ENCODE measurements around the gene FAF1. TPM values are rescaled to one million over a fixed set of nuclear protein-coding genes. Genes with fewer than 3 reads are reported as not detected.

FAF1 gene
- total and polyA plus RNA-seq, 9 donors, result 23.1 to 76.0 (median 57.1) TPM

DNA sequence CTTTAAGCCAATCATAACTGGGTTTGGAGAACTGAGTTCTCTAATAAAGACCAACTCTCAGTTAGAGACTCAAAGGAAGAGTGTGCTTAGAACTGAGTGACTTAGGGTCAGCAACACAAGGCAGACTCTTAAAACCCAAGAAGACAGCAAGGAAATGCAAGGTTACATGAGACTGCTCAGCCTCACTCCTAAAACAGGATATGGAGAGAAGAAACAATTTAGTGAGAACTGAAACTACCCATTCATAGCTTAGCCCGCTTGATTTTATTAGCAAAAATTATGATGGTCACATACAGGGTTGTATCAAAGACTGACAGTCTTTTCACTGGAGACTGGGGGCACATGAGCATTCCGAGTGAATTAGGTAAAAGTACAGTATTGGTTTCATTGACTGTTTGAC is 457.9 kb downstream of the FAF1 start:
- no peak overlapping the region for H3K4me3 ChIP-seq
- TF ChIP-seq, protein P1, sequence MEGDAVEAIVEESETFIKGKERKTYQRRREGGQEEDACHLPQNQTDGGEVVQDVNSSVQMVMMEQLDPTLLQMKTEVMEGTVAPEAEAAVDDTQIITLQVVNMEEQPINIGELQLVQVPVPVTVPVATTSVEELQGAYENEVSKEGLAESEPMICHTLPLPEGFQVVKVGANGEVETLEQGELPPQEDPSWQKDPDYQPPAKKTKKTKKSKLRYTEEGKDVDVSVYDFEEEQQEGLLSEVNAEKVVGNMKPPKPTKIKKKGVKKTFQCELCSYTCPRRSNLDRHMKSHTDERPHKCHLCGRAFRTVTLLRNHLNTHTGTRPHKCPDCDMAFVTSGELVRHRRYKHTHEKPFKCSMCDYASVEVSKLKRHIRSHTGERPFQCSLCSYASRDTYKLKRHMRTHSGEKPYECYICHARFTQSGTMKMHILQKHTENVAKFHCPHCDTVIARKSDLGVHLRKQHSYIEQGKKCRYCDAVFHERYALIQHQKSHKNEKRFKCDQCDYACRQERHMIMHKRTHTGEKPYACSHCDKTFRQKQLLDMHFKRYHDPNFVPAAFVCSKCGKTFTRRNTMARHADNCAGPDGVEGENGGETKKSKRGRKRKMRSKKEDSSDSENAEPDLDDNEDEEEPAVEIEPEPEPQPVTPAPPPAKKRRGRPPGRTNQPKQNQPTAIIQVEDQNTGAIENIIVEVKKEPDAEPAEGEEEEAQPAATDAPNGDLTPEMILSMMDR (IDR thresholded peaks at IDR 0.05), result no peak
- no peak for TF ChIP-seq POLR2A (IDR thresholded peaks at IDR 0.05)
- no peak for TF ChIP-seq EP300 (IDR thresholded peaks at IDR 0.05)
- no peaks in the 10 kb centered on the region for H3K27me3 ChIP-seq
- 94 to 97% (median 97%) methylated on average over 2 of the region's 2 CpGs for WGBS, 3 donors
- H3K27ac ChIP-seq, result no peak overlapping the region
- no peaks in the 10 kb centered on the region for H3K9me3 ChIP-seq
- H3K4me1 ChIP-seq (ENCODE audit: insufficient read depth), result no peaks in the 10 kb centered on the region
- H3K36me3 ChIP-seq, result no peaks in the 10 kb centered on the region
- intact Hi-C loops (cut with DNase I), result no loop called here
- no peak for DNase-seq

DNA sequence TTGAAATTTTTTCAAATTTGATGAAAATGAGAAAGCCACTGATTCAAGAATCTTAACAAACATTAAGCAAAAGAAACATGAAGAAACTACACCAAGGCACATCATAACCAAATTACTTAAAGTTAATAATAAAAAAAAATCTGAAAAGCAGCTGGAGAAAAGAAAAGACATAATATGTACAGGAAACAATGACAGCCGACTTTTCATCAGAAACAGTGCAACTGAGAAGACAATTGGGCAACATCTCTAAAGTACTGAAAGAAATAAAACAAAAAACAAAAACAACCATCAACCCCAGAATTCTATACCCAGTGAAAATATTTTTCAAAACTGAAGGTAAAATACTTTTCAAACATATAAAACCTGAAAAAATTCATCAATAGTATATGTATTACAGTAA is 463.1 kb downstream of the FAF1 start:
- TF ChIP-seq, protein P1 (IDR thresholded peaks at IDR 0.05), result no peak
- TF ChIP-seq EP300 (IDR thresholded peaks at IDR 0.05), result no peak
- no peak for TF ChIP-seq POLR2A (IDR thresholded peaks at IDR 0.05)
- Histone ChIP-seq H3K27me3 (no peaks in the 10 kb centered on the region), H3K27ac (no peak overlapping the region), H3K36me3 (no peaks in the 10 kb centered on the region), H3K9me3 (no peaks in the 10 kb centered on the region), H3K4me1 (ENCODE audit: insufficient read depth) (no peaks in the 10 kb centered on the region), H3K4me3 (no peak overlapping the region)
- 95 to 97% (median 95%) methylated on average over 1 of the region's 1 CpG for WGBS, 3 donors
- DNase-seq, result no peak
- intact Hi-C loops (cut with DNase I), result no loop called here

DNA sequence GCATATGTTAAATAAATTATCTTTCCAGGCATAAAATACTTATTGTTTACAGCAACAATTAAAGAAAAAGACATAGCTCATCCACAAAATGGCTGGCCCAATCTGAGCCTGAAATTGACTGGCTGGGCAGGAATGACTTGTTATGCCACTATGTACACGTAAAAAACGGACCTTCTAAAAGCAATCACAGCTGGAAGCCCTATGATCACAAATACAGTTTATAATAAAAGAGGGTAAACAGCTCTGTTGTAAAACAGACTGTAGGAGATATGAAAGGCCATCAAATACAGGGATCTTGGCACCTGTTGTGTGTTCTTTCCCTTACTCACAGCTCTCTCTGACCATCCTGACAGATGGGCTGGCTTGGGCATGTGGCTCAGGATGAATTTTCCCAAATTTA is 466.4 kb downstream of the FAF1 start:
- WGBS, 3 donors, result 92 to 97% (median 92%) methylated on average over 2 of the region's 2 CpGs
- no peaks in the 10 kb centered on the region for H3K27me3 ChIP-seq

DNA sequence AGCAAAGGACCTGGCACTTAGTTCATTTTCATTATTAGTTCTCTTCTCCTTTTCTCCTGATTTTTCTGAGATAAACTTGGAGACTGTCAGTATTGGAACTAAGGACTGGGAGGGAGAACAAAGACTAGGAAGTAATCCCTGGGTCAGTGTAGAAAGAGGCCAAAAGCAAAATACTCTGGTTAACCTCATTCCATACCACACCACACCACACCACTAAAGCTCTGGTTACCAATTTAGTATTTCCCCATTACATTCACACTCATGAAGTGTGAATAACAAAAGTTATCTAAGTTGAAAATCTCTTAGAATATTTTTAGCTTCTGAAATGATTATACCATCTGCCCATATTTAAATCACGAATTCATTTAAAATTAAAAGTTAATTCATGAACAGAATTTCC is 467.9 kb downstream of the FAF1 start:
- no peak overlapping the region for H3K4me3 ChIP-seq
- DNase-seq, result no peak
- no peak for TF ChIP-seq EP300 (IDR thresholded peaks at IDR 0.05)
- TF ChIP-seq, protein P1 (IDR thresholded peaks at IDR 0.05), result no peak
- TF ChIP-seq POLR2A (IDR thresholded peaks at IDR 0.05), result no peak
- WGBS, 3 donors, result 96 to 97% (median 97%) methylated on average over 1 of the region's 1 CpG
- no peak overlapping the region for H3K27ac ChIP-seq
- H3K36me3 ChIP-seq, result no peaks in the 10 kb centered on the region
- H3K4me1 ChIP-seq (ENCODE audit: insufficient read depth), result no peaks in the 10 kb centered on the region
- H3K27me3 ChIP-seq, result no peaks in the 10 kb centered on the region
- no peaks in the 10 kb centered on the region for H3K9me3 ChIP-seq
- intact Hi-C loops (cut with DNase I), result no loop called here

More for the DNA sequence above, 466.4 kb downstream of the FAF1 start:
- Histone ChIP-seq H3K4me3 (no peak overlapping the region), H3K27ac (no peak overlapping the region), H3K36me3 (no peaks in the 10 kb centered on the region), H3K9me3 (no peaks in the 10 kb centered on the region), H3K4me1 (ENCODE audit: insufficient read depth) (no peaks in the 10 kb centered on the region)
- intact Hi-C loops (cut with DNase I), result no loop called here
- TF ChIP-seq EP300 (IDR thresholded peaks at IDR 0.05) (no peak), POLR2A (IDR thresholded peaks at IDR 0.05) (no peak)
- TF ChIP-seq, protein P1 (IDR thresholded peaks at IDR 0.05), result no peak
- DNase-seq, result no peak

DNA sequence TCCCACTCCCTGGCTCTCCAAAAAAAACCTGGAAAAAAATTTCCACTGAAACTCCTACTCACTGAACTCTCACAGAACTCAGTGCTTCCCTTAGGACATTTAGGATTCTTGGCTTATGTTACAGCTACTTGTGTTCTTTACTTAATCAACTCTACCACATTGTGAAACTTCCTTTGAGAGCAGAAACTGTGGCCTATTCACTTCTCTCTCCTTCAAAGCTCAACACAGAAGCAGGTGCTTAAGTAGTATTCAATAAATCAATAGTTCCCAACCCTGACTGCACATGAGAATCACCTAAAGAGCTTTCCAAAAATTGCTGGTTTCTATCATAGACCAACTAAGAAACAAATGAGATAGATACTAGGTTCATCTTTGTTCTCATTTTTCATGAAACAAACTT is 468.9 kb downstream of the FAF1 start:
- Histone ChIP-seq H3K4me3 (no peak overlapping the region), H3K9me3 (no peaks in the 10 kb centered on the region), H3K27ac (no peak overlapping the region), H3K36me3 (no peaks in the 10 kb centered on the region), H3K4me1 (ENCODE audit: insufficient read depth) (no peaks in the 10 kb centered on the region), H3K27me3 (no peaks in the 10 kb centered on the region)
- no peak for DNase-seq
- intact Hi-C loops (cut with DNase I), result no loop called here
- no peak for TF ChIP-seq EP300 (IDR thresholded peaks at IDR 0.05)
- no peak for TF ChIP-seq POLR2A (IDR thresholded peaks at IDR 0.05)
- TF ChIP-seq, protein P1 (IDR thresholded peaks at IDR 0.05), result no peak

Data from ovary (tissue), 9 donors.